HCT116 (cell line): ENCODE results near the gene SHTN1. TPM values are rescaled to one million over a fixed set of nuclear protein-coding genes. Genes with fewer than 3 reads are reported as not detected.

ENCODE experiments used
- ATAC-seq: fragments of 200-7000 bp; cut with Tn5 transposase; 2 replicates; pipeline ENCODE4 v1.9.1; 2020; ENCODE audit warnings: mild to moderate bottlenecking, moderate library complexity
- BruUV-seq: library from RNA; stranded (reverse); fragments of 400-500 nt; replicated peaks from 2 replicates; lab custom pipeline; 2021; lab: Mats Ljungman, UMichigan
- CTCF ChIA-PET: fragments of 300-600 bp; sonication (Branson Sonifier 250); formaldehyde crosslinking; loops from one replicate; lab custom pipeline; 2021; ENCODE audit warnings: antibody characterized with exemption; lab: Charles Lee
- POLR2A ChIA-PET: fragments of 300-600, 350-600 bp; sonication (Branson Sonifier 250); formaldehyde crosslinking; loops from one replicate; lab custom pipeline; 2021; ENCODE audit warnings: antibody characterized with exemption; lab: Charles Lee
- RAD21 ChIA-PET, 2 experiments: fragments of 300-600 bp; sonication (Branson Sonifier 250); formaldehyde crosslinking; loops; one replicate each; lab custom pipeline; 2023; ENCODE audit warnings: low total read pairs in 2 of 2; ENCODE audit not compliant: uncharacterized antibody in 2 of 2, unreplicated experiment in 2 of 2, low non-redundant PET in 1 of 2; lab: Charles Lee
- DNase-seq: peaks from one replicate; pipeline ENCODE4 v3.0.0-alpha.2; 2010; ENCODE audit warnings: low read depth, low spot score
- H2AFZ ChIP-seq: fragments of 200-600 bp; shearing (Covaris generic), sonication (generic); 2 replicates; pipeline ENCODE4 v1.6.1; 2017; ENCODE audit warnings: low read depth, mixed run types, mixed read lengths, antibody characterized with exemption, low read length; ENCODE audit not compliant: poor library complexity, severe bottlenecking
- H3K27ac ChIP-seq: 2 replicates; pipeline ENCODE4 v1.5.1; 2012; ENCODE audit warnings: low read depth, low read length
- H3K27me3 ChIP-seq: fragments of 200-600 bp; sonication (generic); 2 replicates; pipeline ENCODE4 v1.6.1; 2016; ENCODE audit warnings: mixed run types, low read length, mixed read lengths; ENCODE audit not compliant: insufficient read depth
- H3K36me3 ChIP-seq, 2 experiments: fragments of 200-500 bp in 1 of 2; fragments of 200-600 bp in 1 of 2; sonication (Bioruptor generic) in 1 of 2; sonication (generic) in 1 of 2; 2 replicates each; pipeline versions ENCODE4 v1.5.1 to v1.6.1; 2014 to 2016; ENCODE audit warnings: low read length in 2 of 2, inconsistent platforms in 1 of 2, mixed read lengths in 1 of 2, mixed run types in 1 of 2; ENCODE audit not compliant: insufficient read depth in 2 of 2, control insufficient read depth in 1 of 2
- H3K4me1 ChIP-seq, 2 experiments: fragments of 200-600 bp in 1 of 2; sonication (generic) in 1 of 2; 2 replicates each; pipeline versions ENCODE4 v1.5.1 to v1.6.1; 2012 to 2017; ENCODE audit warnings: low read length in 2 of 2, inconsistent platforms in 1 of 2, mild to moderate bottlenecking in 1 of 2, mixed read lengths in 1 of 2, mixed run types in 1 of 2, moderate library complexity in 1 of 2; ENCODE audit not compliant: insufficient read depth in 2 of 2, control insufficient read depth in 1 of 2
- H3K4me2 ChIP-seq: fragments of 200-600 bp; sonication (generic); 2 replicates; pipeline ENCODE4 v1.6.1; 2017; ENCODE audit warnings: mixed run types, low read length, mixed read lengths
- H3K4me3 ChIP-seq, 2 experiments: fragments of 200-600 bp in 1 of 2; sonication (generic) in 1 of 2; replicated peaks in 1 of 2; 2 replicates each; pipeline ENCODE4 v1.5.1; 2011 to 2016; ENCODE audit warnings: low read length in 2 of 2, control low read depth in 1 of 2, low read depth in 1 of 2, mild to moderate bottlenecking in 1 of 2, mixed read lengths in 1 of 2, mixed run types in 1 of 2
- H3K79me2 ChIP-seq: fragments of 200-600 bp; sonication (generic); 2 replicates; pipeline ENCODE4 v1.6.1; 2017; ENCODE audit warnings: mild to moderate bottlenecking, mixed run types, low read length, moderate library complexity, mixed read lengths; ENCODE audit not compliant: insufficient read depth
- H3K9ac ChIP-seq: fragments of 200-600 bp; sonication (generic); 2 replicates; pipeline ENCODE4 v1.6.1; 2016; ENCODE audit warnings: low read length, mixed read lengths
- H3K9me2 ChIP-seq: fragments of 200-600 bp; sonication (generic), shearing (Covaris generic); 2 replicates; pipeline ENCODE4 v1.6.1; 2017; ENCODE audit warnings: mixed run types, mild to moderate bottlenecking, moderate library complexity; ENCODE audit not compliant: insufficient read depth
- H3K9me3 ChIP-seq, 2 experiments: fragments of 200-500 bp in 1 of 2; fragments of 200-600 bp in 1 of 2; sonication (Bioruptor generic) in 1 of 2; sonication (generic) in 1 of 2; 2 replicates each; pipeline ENCODE4 v1.6.1; 2014 to 2017; ENCODE audit warnings: low read length in 2 of 2, mixed read lengths in 2 of 2, inconsistent platforms in 1 of 2, low read depth in 1 of 2, mild to moderate bottlenecking in 1 of 2, mixed run types in 1 of 2, moderate library complexity in 1 of 2; ENCODE audit not compliant: control insufficient read depth in 1 of 2, insufficient read depth in 1 of 2
- H4K20me1 ChIP-seq: fragments of 200-600 bp; sonication (generic), shearing (Covaris generic); 2 replicates; pipeline ENCODE4 v1.6.1; 2017; ENCODE audit warnings: mixed run types, mild to moderate bottlenecking, moderate library complexity; ENCODE audit not compliant: insufficient read depth
- CBX3 ChIP-seq: IDR thresholded peaks from 2 replicates; pipeline ENCODE4 v1.6.1; 2012; ENCODE audit warnings: low read depth
- CEBPB ChIP-seq: IDR thresholded peaks from 2 replicates; pipeline ENCODE4 v1.6.1; 2012; ENCODE audit warnings: low read depth
- ELF1 ChIP-seq: IDR thresholded peaks from 2 replicates; pipeline ENCODE4 v1.6.1; 2012; ENCODE audit warnings: low read depth, borderline replicate concordance
- EZH2 ChIP-seq: fragments of 200-600 bp; sonication (generic); IDR thresholded peaks from 2 replicates; pipeline ENCODE4 v1.6.1; 2017; ENCODE audit warnings: antibody characterized with exemption, mixed run types
- JUND ChIP-seq: IDR thresholded peaks from 2 replicates; pipeline ENCODE4 v1.6.1; 2012
- MAX ChIP-seq: IDR thresholded peaks from 2 replicates; pipeline ENCODE4 v1.6.1; 2012
- POLR2A ChIP-seq: IDR thresholded peaks from 2 replicates; pipeline ENCODE4 v1.7.0; 2011; ENCODE audit warnings: borderline replicate concordance; ENCODE audit not compliant: insufficient read depth, insufficient read length; ENCODE audit errors: extremely low read depth
- POLR2AphosphoS5 ChIP-seq: IDR thresholded peaks from 2 replicates; pipeline ENCODE4 v1.6.1; 2011; ENCODE audit warnings: mild to moderate bottlenecking, low read depth, low read length, moderate library complexity
- RAD21 ChIP-seq: IDR thresholded peaks from 2 replicates; pipeline ENCODE4 v1.6.1; 2012; ENCODE audit warnings: low read depth, mild to moderate bottlenecking
- SRF ChIP-seq: IDR thresholded peaks from 2 replicates; pipeline ENCODE4 v1.6.1; 2012; ENCODE audit warnings: low read depth
- TCF7L2 ChIP-seq: IDR thresholded peaks from 2 replicates; pipeline ENCODE4 v1.7.0; 2011; ENCODE audit warnings: borderline replicate concordance, inconsistent platforms; ENCODE audit not compliant: insufficient read depth, insufficient read length; ENCODE audit errors: extremely low read depth
- YY1 ChIP-seq: IDR thresholded peaks from 2 replicates; pipeline ENCODE4 v1.6.1; 2011; ENCODE audit warnings: low read length, low read depth, moderate library complexity, mild to moderate bottlenecking; ENCODE audit not compliant: insufficient replicate concordance; ENCODE audit errors: extremely low read depth
- ZBTB33 ChIP-seq: IDR thresholded peaks from 2 replicates; pipeline ENCODE4 v1.6.1; 2011; ENCODE audit warnings: mild to moderate bottlenecking, low read length, moderate library complexity; ENCODE audit not compliant: insufficient replicate concordance; ENCODE audit errors: extremely low read depth
- ZFX ChIP-seq: fragments of 450-650 bp; IDR thresholded peaks from 2 replicates; pipeline ENCODE4 v1.6.1; 2017
- ZNF274 ChIP-seq: fragments of 200-500 bp; sonication (Bioruptor generic); IDR thresholded peaks from 2 replicates; pipeline ENCODE4 v1.6.1; 2014; ENCODE audit warnings: mild to moderate bottlenecking, low read depth, low read length, inconsistent platforms
- intact Hi-C: fragments of 100-400 bp; cut with micrococcal nuclease; formaldehyde crosslinking; loops from 2 replicates; pipeline ENCODE4 v1.10.0; 2022
- total RNA-seq: library from RNA; stranded (reverse); gene quantifications from one replicate; pipeline ENCODE4 v1.2.1, GENCODE V29; 2021; ENCODE audit not compliant: unreplicated experiment
- TF ChIP-seq, protein P1 (sequence below): IDR thresholded peaks from 2 replicates; pipeline ENCODE4 v1.6.1; 2012; ENCODE audit warnings: low read depth
- TF ChIP-seq, protein P2 (sequence below): IDR thresholded peaks from 2 replicates; pipeline ENCODE4 v1.6.1; 2012

SHTN1 gene
- total RNA-seq, 1 experiment from 2014 or later, result 64.0 TPM

GRCh38 chr10:116917481-116917880, 87.5 kb downstream of the SHTN1 start:
- ATAC-seq (no peak), DNase-seq (no peak)
- Histone ChIP-seq H2AFZ (no peak overlapping the region), H3K9ac (no peak overlapping the region), H3K4me2 (no peak overlapping the region), H3K4me3 (no peak overlapping the region), H4K20me1 (no peaks in the 10 kb centered on the region), H3K9me3 (no peaks in the 10 kb centered on the region), H3K27ac (no peak overlapping the region), H3K36me3 (peaks cover 25 to 46% of the 10 kb centered on the region in 2 experiments; a peak in 3 of 4 replicates), H3K79me2 (no peaks in the 10 kb centered on the region), H3K4me1 (no peaks in the 10 kb centered on the region), H3K27me3 (no peaks in the 10 kb centered on the region), H3K9me2 (no peaks in the 10 kb centered on the region)
- ChIA-PET POLR2A (no interaction called here), RAD21 (no interaction called here), CTCF (no interaction called here)
- intact Hi-C loops, result no loop called here
- no peak for TF ChIP-seq SRF
- TF ChIP-seq TCF7L2, result no peak
- no peak for TF ChIP-seq YY1
- TF ChIP-seq, protein P1, sequence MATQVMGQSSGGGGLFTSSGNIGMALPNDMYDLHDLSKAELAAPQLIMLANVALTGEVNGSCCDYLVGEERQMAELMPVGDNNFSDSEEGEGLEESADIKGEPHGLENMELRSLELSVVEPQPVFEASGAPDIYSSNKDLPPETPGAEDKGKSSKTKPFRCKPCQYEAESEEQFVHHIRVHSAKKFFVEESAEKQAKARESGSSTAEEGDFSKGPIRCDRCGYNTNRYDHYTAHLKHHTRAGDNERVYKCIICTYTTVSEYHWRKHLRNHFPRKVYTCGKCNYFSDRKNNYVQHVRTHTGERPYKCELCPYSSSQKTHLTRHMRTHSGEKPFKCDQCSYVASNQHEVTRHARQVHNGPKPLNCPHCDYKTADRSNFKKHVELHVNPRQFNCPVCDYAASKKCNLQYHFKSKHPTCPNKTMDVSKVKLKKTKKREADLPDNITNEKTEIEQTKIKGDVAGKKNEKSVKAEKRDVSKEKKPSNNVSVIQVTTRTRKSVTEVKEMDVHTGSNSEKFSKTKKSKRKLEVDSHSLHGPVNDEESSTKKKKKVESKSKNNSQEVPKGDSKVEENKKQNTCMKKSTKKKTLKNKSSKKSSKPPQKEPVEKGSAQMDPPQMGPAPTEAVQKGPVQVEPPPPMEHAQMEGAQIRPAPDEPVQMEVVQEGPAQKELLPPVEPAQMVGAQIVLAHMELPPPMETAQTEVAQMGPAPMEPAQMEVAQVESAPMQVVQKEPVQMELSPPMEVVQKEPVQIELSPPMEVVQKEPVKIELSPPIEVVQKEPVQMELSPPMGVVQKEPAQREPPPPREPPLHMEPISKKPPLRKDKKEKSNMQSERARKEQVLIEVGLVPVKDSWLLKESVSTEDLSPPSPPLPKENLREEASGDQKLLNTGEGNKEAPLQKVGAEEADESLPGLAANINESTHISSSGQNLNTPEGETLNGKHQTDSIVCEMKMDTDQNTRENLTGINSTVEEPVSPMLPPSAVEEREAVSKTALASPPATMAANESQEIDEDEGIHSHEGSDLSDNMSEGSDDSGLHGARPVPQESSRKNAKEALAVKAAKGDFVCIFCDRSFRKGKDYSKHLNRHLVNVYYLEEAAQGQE, result no peak
- no peak for TF ChIP-seq ELF1
- no peak for TF ChIP-seq MAX
- TF ChIP-seq JUND, result no peak
- no peak for TF ChIP-seq CEBPB
- no peak for TF ChIP-seq EZH2
- no peak for TF ChIP-seq ZFX
- no peak for TF ChIP-seq POLR2AphosphoS5
- TF ChIP-seq, protein P2, sequence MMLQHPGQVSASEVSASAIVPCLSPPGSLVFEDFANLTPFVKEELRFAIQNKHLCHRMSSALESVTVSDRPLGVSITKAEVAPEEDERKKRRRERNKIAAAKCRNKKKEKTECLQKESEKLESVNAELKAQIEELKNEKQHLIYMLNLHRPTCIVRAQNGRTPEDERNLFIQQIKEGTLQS, result no peak
- no peak for TF ChIP-seq RAD21
- no peak for TF ChIP-seq ZBTB33
- no peak for TF ChIP-seq CBX3
- TF ChIP-seq ZNF274, result no peak
- TF ChIP-seq POLR2A, result no peak
- BruUV-seq, result no TSS peak
